CD4-positive, alpha-beta T cell treated with Interleukin-10 for 1 hour (primary cell): Measurements from ENCODE around the gene KCNK4.

ENCODE experiments used
- DNase-seq: peaks from one replicate; pipeline ENCODE4 v3.0.0-alpha.2; 2020

The KCNK4 gene

GRCh38 chr11:64269540-64270220, 21.4 kb upstream of the KCNK4 start:
- DNase-seq, result peak; percentile 98

- DNase-seq, result no peak
Observed at GRCh38 chr11:64275031-64275800, 15.9 kb upstream of the KCNK4 start.

DNA sequence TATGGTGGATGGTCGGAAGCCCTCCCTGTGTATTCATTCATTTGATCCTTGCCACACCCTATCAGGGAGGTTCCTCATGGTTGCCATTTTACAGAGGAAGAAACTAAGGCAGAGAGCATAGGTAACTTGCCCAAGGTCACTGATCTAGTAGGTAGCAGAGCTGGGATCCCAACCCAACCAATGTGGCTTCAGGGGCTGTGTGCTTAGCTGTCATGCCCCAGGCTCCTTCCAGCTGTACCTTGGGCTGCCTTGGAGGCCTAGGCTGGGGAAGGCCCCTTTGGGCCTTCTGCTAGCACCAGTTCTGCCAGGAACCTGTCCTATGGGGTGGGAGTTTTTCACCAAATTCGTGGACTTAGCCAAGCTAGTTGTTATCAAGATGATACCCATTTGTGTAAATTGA, 15.3 kb upstream of the KCNK4 start:
- DNase-seq, result no peak

DNA sequence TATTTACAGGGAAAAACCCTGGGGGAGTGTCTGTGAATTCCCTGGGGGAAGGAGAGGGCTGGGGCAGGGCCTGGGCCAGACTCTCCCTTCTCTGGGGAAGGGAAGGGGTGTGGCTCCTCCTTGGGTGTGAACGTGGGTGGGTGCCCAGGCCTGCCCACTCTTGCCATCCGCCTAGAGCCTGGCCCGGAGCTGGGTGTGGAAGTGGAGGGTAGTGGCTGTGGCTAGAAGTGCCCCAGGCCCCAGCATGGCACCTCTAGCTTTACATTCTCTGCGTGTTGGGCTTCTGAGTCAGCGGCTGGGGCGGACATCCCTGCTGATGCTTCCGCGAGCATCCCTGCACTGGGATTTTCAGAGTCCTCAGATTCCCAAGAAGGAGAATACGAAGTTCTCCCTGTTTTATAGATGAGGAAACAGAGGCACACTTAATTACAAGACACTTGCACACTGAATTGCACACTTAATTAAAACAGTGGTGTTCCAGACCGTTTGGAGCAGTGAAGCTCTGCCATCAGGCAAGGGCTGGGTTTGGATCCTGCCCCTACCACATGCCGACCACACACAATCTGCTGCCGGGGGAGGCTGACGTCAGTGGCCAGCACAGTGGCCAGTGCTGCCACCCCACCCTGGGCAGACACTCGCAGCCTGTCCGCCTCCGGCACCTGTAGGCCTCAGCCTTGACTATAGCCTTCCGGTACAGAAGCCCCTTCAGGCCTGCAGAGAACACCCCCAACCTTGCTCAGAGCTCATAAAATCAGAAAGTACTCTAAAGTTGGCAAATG, 14.3 kb upstream of the KCNK4 start:
- no peak for DNase-seq

DNA sequence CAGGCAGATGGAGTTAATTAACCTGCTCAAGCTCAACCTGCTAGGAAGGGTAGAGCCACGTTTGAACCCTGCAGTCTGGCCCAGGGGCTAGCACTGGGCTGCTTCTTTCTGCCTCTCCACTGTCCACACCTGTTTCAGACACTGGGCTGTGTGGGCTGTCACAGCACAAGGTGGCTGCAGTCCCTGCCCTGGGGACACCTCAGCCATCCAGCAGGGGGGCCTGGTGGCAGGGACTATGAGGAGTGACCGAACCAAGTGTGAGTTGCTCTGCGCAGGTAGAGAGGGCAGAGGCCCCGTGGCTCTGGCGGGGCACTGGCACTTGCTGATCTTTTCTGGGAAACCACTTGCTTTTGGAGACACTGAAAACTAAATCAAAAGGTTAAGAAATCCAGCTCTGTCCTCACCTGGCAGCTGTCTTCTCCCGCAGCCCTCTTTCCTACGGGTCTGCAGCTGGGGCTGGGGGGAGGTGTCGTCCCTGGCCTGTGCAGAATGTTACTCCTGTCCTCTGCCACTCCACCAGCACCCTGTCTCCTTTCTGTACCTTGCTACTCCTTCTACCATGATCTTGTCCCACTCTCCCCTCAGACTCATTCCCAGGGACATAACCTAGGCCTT, 12.4 kb upstream of the KCNK4 start:
- no peak for DNase-seq

DNA sequence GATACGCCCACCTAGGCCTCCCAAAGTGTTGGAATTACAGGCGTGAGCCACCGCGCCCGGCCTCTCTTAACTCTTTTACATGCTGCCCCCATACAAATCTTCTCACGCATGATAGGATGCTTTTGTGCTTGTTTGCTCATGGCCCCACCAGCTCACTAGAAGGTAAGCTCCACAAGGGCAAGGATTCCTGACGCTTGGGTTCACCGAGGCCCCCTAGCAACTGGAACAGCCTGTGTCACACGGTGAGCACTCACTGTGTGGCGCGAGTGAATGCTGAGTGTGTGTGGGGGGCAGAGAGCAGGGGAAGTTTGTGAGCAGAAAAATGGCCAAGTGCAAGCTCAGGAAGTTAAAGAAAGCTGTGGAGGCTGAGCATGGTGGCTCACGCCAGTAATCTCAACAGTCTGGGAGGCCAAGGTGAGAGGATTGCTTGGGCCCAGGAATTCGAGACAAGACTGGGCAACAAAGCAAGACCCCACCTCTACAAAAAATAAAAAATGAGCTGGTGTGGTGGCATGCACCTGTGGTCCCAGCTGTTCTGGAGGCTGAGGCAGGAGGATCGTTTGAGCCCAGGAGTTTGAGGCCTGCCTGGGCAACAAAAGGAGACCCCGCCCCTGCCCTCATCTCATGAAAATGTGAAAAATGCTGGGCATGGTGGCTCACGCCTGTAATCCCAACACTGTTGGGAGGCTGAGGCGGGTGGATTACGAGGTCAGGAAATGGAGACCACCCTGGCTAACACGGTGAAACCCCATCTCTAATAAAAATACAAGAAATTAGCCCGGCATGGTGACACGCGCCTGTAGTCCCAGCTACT, 8.9 kb upstream of the KCNK4 start:
- DNase-seq, result no peak

- no peak for DNase-seq
Observed at GRCh38 chr11:64283092-64283491, 8.0 kb upstream of the KCNK4 start.

DNA sequence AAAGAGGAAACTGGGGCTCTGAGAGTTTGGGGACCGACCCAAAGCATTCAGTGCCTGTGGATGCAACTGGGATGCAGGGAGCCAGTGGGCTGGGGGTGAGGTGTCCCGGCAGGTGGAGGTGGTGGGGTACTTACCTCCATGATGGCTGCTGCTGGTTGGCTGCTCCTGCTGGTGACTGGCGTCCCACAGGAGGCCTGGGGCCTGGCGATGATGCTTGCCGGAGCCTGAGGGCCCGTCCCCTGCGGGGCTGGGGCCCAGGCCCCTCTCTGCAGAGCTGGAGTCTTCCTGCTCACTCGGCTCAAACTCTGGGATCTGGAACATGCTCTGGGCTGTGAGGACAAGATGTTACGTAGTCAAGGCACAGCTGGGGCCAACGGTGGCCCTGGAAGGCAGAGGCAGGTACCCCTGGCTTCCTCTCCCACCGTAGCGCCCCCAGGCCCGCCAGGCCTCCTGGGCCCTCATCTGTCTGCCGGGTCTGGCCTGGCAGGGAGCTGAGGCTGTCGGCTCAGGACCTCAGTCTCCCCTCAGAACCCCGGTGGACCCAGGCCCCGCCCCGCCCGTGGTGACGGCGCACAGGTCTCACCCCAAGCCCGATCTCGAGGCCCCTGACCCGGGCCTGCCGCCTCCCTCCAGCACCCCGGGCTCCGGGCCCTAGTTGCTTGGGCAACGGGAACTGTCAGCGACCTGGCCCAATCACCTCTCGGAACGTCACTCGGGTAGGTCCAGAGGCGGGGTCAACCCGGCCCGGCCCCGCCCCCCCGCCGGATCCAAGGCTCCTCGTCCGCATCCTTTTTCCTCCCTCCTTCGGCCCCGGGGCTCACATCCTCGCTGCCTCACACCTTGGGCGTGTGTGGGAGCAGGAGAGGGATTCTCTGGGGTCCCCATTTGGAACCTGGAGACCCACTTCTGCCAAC, 6.8 kb upstream of the KCNK4 start, which contains the start of gene BAD:
Gene BAD, minus strand, starts transcription at position 618 of the 914 bp plus-strand sequence. Its CDS starts 297 bp downstream, at position 321.
- DNase-seq, result peak; percentile 95

DNA sequence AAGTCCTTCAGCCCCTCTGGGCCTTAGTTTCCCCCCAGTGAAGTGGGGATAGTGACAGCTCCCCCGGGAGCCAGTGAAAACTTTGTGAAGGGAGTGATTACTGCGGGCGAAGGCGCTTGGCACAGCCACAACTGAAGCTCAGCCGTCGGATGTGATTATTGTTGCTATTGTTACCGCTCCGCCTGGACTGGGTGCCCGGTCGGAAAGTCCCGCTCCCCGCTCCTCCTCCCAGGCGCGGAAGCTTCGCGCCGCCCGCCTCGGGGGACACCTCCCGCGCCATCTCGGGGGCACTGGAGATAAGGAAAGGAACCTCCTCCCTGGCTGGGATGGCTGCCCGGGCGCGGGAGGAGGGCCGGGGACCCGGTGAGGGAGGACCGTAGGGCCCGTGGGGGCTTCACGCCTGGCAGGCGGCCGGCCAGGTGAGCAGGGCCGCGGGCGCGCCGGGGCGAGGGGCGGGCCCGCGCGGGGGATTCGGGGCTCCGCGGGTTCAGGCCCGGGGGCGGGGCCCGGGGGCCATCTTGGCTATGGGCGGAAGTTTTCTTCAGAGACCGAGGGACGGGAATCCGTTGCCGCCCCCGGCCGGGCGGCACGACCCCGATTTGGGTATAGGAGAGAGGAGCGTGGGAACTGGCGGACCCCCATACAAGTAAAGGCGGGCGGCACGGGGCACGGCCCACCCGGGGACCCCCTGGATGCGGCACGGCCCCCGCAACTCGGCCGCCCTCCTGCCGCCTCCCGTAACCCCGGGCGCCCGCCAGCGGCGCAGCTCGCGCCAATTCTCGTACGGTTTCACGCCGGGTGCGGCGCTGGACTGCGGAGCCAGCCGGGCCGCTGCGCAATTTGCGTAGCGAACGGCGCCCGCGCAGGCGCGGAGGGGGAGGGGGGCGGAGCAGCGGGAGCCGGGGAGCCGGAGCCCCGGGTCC, 5.9 kb upstream of the KCNK4 start, which contains the start of gene GPR137:
Gene GPR137, plus strand, starts transcription at position 887 of the 923 bp plus-strand sequence. CDS start 677 bp downstream, outside the sequence.
- peak; percentile 92 for DNase-seq

DNA sequence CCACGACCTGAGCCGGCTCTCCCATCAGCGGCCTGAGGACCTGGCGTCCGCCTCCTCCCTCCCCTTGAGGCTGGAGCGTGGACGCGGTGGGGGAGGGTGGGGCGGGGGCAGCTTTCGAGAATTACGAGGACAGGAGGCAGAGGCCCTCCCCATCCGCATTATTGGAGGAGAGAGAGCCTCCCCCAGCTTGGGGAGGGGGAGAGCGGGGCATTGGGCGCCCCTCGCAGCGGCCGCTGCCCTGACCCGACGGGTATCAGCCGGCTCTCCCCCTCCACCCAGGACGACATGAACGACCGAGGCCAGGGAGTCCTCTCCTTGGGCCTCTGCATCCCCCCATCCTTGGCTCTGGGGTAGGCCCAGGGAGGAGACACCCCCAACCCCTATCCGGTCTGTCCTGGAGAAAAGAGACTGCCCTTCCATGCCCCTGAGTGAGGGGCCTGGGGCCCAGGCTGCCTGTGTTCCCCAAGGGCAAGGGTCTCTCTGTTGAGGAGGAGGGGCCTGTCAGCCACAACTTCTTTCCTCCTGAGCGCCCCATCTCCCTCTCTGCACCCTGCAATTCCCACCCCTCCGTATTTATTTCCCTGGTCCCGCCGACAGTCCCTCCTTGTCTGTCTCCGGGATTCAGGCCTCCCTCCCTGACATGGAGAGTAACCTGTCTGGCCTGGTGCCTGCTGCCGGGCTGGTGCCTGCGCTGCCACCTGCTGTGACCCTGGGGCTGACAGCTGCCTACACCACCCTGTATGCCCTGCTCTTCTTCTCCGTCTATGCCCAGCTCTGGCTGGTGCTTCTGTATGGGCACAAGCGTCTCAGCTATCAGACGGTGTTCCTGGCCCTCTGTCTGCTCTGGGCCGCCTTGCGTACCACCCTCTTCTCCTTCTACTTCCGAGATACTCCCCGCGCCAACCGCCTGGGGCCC, 5.0 kb upstream of the KCNK4 start:
- DNase-seq, result peak; percentile 41

DNA sequence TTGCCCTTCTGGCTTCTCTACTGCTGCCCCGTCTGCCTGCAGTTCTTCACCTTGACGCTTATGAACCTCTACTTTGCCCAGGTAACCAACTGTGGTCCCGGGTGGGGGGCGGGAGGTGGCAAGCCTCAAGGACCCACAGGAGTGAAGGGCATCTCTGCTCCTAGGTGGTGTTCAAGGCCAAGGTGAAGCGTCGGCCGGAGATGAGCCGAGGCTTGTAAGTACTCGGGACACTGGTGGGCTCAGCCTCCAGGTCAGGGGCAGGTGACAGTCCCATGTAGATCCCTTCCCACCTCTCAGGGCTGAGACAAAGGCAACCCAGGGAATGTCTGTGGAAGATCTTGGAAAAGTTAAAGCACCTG, 4.3 kb upstream of the KCNK4 start:
- no peak for DNase-seq

- DNase-seq, result no peak
Observed at GRCh38 chr11:64287676-64288352, 3.3 kb upstream of the KCNK4 start.

GRCh38 chr11:64288353-64288750, 2.8 kb upstream of the KCNK4 start:
- no peak for DNase-seq

- DNase-seq, result no peak
Observed at GRCh38 chr11:64289002-64289564, 2.0 kb upstream of the KCNK4 start.

GRCh38 chr11:64290352-64291261, 495 bp upstream of the KCNK4 start:
- no peak for DNase-seq

DNA sequence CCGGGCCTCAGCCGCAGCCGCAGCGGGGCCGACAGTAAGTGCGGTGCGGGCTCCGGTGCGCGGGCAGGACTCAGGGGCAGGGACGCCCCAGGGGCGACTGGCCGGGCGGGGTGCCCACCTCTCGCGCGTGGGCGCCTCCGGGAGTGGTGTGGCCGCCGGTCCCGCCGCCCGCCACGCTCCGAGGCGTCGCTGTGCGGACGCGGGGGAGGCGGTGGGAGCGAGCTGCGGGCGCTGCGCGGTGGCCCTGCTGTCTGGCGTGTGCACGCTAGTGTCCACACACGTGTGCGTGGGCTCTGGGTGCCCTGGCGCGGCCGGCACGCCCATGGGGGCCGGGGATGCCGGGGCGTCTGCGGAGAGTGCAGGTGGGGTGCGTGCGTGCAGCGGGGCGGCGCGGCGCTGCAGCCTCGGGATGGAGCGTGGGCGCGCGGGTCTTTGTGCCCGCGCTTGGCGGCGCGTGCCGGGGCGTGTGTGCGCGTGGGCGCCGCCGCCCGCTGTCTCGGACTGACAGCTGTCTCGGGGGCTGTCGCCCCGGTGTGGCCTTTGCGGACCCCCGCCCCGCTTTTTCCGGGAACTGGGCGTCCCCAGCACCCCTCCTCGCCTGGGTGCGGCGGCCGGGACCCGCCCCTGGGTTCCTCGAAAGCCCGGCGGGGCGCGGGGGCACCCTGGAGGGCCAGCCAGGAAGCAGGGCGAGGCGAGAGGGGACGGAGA, 804 bp downstream of the KCNK4 start:
- no peak for DNase-seq
